WI38 (cell line): ENCODE data around the gene CALHM1.
"Not testable (repeated sequence)": the region's sequence is repeated elsewhere in the genome, so short reads cannot be mapped to it uniquely, and the experiment has no call there.

Experiments
- H3K4me3 ChIP-seq: 2 replicates; pipeline ENCODE4 v1.5.1; 2011; ENCODE audit warnings: low read depth, mild to moderate bottlenecking, control low read depth, low read length
- CTCF ChIP-seq: IDR thresholded peaks from 2 replicates; pipeline ENCODE4 v1.5.1; 2012; ENCODE audit warnings: low read depth, mild to moderate bottlenecking, control low read depth, low read length

Gene CALHM1, protein sequence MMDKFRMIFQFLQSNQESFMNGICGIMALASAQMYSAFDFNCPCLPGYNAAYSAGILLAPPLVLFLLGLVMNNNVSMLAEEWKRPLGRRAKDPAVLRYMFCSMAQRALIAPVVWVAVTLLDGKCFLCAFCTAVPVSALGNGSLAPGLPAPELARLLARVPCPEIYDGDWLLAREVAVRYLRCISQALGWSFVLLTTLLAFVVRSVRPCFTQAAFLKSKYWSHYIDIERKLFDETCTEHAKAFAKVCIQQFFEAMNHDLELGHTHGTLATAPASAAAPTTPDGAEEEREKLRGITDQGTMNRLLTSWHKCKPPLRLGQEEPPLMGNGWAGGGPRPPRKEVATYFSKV

GRCh38 chr10:103458720-103459119, at the start of gene CALHM1:
Gene CALHM1, minus strand, starts transcription at chr10:103458900. Its CDS starts 149 bp downstream, at chr10:103458751.
- no peak for TF ChIP-seq CTCF
- H3K4me3 ChIP-seq: no peak within 1 kb of the TSS

GRCh38 chr10:103507235-103508191, 48.8 kb upstream of the CALHM1 start:
- TF ChIP-seq CTCF: no peak
- no peak overlapping the region for H3K4me3 ChIP-seq

DNA sequence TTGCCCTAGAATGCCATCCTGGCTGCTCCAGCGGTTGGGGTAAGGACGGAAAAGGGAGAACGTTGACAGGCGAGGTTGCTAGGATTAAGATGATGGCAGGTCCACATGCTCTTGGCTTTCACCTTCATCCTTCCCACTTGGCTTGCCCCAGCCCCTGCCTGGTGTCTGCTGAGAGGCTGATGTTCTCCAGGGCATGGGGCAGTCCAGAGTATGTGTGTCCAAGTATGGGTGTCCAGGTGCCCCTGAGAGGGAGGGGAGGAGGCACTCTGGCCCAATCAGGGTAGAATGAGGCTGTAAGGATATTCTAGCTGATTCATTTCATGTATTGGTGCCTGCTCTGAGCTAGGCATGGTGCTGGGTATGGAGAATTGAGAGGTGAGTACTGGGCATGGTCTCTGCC, 47.4 kb upstream of the CALHM1 start:
- H3K4me3 ChIP-seq: no peak overlapping the region
- no peak for TF ChIP-seq CTCF

- no peak for TF ChIP-seq CTCF
- H3K4me3 ChIP-seq: no peak overlapping the region
These were observed 45.6 kb upstream of the CALHM1 start for GRCh38 chr10:103504181-103504783.

DNA sequence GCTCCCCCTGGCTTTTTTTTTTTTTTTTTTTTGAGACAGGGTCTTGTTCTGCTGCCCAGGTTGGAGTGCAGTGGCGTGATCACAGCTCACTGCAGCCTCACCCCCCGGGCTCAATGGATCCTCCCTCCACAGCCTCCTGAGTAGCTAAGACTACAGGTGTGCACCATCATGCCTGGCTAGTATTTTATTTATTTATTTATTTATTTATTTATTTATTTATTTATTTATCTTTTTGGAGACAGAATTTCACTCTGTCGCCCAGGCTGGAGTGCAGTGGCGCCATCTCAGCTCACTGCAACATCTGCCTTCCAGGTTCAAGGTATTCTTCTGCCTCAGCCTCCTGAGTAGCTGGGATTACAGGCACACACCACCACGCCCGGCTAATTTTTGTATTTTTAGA, 45.1 kb upstream of the CALHM1 start:
- H3K4me3 ChIP-seq: not testable (repeated sequence)

- no peak for TF ChIP-seq CTCF
- H3K4me3 ChIP-seq: no peak overlapping the region
These were observed 44.4 kb upstream of the CALHM1 start for GRCh38 chr10:103502849-103503660.

DNA sequence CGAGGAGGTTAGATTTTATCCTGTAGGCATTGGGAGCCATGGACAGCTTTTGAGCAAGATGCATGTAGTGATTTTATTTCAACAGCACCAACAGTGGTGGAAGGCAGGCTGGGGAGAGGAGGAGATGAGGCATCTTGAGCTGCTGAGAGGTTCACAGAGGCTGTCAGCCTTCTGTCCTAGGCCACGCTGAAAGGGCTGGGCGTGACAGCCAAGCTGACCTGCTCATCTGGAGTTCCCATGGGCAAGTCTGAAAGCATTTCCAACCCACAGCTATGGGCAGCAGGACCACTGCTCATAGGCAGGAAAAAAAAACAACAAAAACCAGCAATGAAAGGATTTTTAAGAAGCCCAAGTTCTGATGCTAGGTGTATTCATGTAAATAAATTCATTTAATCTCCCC, 42.5 kb upstream of the CALHM1 start:
- no peak overlapping the region for H3K4me3 ChIP-seq
- TF ChIP-seq CTCF: no peak
